ENCODE results near the gene EAF2.
"Not testable (repeated sequence)": the region's sequence is repeated elsewhere in the genome, so short reads cannot be mapped to it uniquely, and the experiment has no call there.

The EAF2 gene

DNA sequence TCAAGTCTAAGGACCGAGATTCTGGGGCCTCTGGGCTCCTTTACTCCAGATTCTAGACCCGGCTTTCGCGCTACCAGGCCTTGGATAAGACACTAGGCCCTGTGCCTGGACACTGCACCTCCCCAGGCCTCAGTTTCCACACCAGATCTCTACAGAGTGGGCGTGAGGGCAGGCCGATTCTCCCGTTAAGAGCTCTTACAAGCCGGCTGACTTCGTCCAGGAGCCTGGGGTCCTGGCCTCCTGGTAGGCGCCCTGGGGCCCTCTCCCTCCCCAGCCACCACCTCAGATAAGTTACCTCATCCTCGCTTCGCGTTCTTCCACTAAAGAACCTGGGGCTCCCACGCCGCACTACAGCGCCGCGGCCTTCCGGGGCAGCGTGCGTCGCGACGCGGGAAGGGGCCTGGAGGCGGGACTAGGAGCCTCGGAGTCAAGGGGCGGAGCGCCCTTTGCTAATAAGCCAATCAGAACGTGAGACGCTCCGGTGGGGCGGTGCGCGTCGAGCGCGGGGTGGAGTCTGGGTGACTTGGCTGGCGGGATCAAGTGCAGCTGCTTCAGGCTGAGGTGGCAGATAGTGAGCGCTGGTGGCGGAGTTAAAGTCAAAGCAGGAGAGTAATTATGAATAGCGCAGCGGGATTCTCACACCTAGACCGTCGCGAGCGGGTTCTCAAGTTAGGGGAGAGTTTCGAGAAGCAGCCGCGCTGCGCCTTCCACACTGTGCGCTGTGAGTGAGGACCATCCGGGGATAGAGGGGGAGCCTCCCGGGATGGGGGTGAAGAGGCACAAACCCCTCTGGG, at the start of gene EAF2, which contains the start of gene IQCB1:
TSS of gene EAF2 (plus strand) at position 539 of the 794 bp plus-strand sequence. CDS start at position 616, 77 bp downstream.
TSS of gene IQCB1 (minus strand) at position 390 of the 794 bp plus-strand sequence. CDS start 6,100 bp downstream, outside the sequence.
- peak; percentile 99 for DNase-seq

DNA sequence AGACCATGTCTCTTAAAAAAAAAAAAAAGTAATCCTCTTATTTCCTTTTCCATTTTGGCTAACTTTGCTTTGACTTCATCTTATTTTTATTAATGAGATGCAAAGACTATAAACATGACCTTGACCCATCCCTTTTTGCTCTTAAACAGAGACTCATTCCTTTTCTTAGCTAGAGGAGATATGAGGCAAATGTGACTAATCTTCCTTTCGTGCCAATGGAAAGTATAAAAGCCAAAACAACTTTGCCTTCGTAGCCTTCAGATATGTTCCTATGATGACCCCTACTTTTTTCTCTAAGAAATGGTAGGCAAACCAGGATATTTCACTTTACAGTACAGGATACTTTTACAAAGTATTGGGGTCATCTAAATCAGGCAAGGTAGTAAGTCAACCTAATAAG, 48.5 kb upstream of the EAF2 start:
- no peak for DNase-seq

- DNase-seq = no peak
Observed at GRCh38 chr3:121793078-121793477, 41.9 kb upstream of the EAF2 start.

DNA sequence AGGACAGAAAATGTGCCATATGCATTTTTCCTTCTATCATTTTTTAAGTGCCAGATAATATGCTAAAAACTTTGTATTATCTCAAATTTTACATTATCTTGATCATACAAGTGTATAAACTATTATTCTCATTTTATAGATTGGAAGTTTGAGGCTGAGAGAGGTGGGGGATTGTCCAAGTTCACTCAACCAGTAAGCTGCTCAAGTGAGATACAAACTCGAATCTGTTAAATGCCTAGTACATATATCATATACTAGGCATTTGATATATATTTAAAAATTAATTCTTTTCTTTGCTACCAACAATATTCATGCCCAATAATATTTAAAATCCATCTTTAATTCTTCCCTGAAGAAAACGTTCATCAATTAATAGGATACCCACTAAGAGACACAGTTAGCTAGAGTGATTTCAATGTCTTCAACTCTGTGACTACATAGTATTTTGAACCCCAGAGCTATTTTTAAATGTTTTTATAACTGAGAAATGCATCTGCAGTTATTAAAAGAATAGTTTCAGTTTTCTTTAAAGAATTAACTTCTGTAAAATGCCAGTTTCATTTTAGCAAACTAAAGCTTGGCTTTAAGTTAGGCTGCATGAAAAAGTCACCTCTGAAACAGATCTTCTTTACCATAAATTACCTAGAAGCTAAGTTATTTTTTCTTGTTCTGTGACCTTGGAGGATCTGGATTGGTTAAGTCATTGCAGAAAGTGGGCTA, 40.6 kb upstream of the EAF2 start:
- no peak for DNase-seq

DNA sequence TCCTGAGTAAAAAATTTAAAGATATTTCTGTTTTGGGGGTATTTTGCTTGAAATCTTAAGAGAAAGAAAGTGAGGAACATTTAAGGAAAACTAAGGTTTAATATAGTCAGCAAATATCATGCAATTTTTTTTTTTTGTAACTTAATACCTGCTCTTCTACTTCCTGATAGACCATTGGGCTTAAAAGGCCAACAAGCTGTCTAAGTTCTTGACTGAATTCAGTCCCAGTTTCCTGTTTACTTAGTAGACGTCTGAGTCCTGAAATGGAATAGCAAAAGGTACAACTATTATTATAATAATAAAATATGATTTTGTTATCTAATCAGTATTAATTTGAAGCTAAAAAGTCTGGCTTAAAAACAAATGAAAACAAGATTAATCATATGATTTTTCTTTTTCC, 38.0 kb upstream of the EAF2 start:
- no peak for DNase-seq

- DNase-seq = no peak
Observed at GRCh38 chr3:121800906-121801305, 34.1 kb upstream of the EAF2 start.

GRCh38 chr3:121803771-121804320, 31.2 kb upstream of the EAF2 start:
- no peak for DNase-seq

DNA sequence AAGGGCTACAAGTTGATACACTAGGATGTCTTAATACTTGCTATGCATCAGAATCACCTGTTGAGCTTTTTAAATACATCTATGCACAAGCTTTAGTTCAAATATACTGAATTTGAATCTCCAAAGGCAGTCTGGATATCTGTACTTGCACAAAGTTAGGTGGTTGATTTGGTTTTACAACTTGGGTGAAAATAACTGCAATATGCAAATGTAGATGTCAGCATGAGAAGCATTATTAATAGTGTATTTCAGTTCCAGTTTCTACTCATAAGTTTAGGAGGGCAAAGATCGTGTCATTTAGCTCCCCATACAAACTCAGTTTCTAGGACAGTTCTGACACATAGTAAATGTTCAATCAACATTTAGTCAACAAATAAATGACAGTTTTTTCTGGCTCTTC, 25.8 kb upstream of the EAF2 start:
- no peak for DNase-seq

- DNase-seq = no peak
Observed at GRCh38 chr3:121817753-121818152, 17.3 kb upstream of the EAF2 start.

DNA sequence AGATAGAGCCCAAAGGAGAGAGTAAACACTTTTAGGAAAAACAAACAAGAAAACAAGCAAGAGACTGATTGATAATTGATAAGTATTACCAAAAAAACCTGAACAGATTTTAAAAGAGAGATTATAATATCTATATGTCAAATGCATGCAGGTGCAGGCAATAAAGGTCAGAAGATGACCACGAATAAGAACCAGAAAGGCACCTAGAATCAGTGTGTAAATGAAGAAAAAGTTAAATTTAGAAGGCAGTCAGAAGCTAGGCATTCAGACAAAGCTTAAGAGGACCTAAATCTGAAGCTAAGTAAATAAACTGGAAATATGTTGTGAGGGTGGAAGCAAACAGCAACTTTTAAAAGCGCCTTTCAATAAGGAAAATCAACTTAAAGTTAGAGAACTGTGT, 16.4 kb upstream of the EAF2 start:
- no peak for DNase-seq

- DNase-seq = no peak
Observed at GRCh38 chr3:121819236-121819635, 15.8 kb upstream of the EAF2 start.

DNA sequence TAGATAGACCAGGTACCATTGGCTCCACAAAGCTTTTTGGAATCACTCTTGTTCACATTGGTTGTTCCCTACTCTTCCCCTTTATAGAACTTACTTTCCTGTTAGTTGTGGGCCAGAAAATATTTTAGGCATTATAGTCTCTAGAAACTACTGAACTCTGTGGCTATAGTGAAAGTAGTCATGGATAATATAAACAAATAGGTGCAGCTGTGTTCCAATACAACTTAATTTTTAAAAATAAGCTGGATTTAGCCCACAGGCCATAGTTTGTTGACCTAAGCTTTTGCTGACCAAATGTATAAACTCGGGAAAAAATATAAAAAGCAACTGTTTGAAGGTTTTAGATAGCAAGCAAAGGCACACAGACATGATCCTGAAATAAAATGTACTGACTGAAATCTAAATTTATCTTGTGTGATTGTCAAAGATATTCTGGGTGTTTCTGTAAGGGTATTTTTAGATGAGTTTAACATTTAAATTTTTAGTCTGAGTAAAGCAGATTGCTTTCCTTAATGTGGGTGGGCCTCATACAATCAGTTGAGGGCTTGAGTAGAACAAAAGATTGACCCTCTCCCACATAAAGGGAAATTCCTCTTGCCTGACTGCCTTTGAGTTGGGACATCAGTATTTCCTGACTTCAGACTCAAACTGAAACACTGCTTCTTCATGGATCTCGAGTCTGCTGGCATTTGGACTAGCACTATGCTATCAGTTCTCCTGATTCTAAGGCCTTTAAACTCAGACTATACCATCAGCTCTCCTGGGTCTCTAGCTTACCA, 13.4 kb upstream of the EAF2 start:
- no peak for DNase-seq

GRCh38 chr3:121822973-121823372, 12.0 kb upstream of the EAF2 start:
- no peak for DNase-seq

- peak; percentile 61 for DNase-seq
Observed at GRCh38 chr3:121834157-121834670, 795 bp upstream of the EAF2 start.

DNA sequence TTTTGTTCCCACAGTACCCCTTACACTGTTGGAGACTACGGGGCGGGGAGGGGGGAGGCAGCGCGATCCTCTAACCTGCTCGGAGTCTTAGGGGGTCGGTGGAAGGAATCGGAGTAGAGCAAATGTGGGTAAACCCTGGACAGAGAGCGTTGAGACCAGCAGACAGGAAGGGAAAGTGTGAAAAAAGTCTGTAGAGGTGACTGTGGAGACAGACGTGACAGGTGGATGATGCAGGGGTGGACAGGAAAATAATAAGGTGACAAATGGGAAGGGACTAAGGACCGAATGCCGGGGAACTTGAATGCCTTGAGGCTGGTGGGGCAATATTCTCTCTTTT, 424 bp downstream of the EAF2 start:
- peak; percentile 68 for DNase-seq

- DNase-seq = no peak
Observed at GRCh38 chr3:121836064-121836463, 1.1 kb downstream of the EAF2 start.

DNA sequence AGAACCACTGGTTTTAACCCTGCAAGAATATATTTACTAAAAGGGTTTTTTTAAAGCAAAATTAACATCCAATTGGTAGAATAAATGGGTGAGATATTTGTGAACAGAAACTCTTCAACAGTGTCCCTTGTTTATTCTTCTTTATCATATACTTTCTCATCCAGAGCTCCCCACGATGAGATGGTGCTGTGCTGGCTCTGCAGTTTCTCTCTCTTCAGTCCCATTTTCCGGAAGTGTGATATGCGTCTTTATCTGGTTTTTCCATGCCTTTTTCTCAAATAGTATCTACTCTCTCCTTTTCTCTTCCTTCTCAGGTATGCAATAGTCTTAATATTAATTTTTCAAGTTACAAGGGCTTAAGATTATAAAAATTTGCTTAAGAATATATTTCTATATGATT, 1.5 kb downstream of the EAF2 start:
- no peak for DNase-seq

DNA sequence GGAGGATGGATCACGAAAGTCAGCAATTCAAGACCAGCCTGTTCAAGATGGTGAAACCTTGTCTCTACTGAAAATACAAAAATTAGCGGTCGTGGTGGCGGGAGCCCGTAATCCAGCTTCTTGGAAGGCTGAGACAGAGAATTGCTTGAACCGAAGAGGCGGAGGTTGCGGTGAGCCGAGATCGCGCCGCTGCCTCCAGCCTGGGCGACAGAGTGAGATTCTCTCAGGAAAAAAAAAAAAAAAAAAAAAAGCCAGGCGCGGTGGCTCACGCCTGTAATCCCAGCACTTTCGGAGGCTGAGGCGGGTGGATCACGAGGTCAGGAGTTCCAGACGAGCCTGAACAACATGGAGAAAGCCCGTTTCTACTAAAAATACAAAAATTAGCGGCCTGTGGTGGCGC, 5.0 kb downstream of the EAF2 start:
- DNase-seq = no peak

- DNase-seq = no peak
Observed at GRCh38 chr3:121844892-121845291, 9.9 kb downstream of the EAF2 start.

- DNase-seq = no peak
Observed at GRCh38 chr3:121852256-121852655, 17.2 kb downstream of the EAF2 start.

- peak; percentile 30 for DNase-seq
Observed at GRCh38 chr3:121855555-121855954, 20.5 kb downstream of the EAF2 start.

- DNase-seq = not testable (repeated sequence)
Observed at GRCh38 chr3:121857778-121858177, 22.8 kb downstream of the EAF2 start.

- not testable (repeated sequence) for DNase-seq
Observed at GRCh38 chr3:121863247-121863646, 28.2 kb downstream of the EAF2 start.

All from NCI-H146 (cell line).